Epithelial cell of esophagus (primary cell): Measurements from ENCODE around the gene SETD1A.

Source experiments
- DNase-seq: peaks from one replicate; pipeline ENCODE4 v3.0.0; 2010; ENCODE audit warnings: low read depth
- H3K4me3 ChIP-seq: 2 replicates; pipeline ENCODE4 v1.5.1; 2011; ENCODE audit warnings: mild to moderate bottlenecking, low read length, control low read depth
- TF ChIP-seq, protein P1 (sequence below): IDR thresholded peaks from 2 replicates; pipeline ENCODE4 v1.5.1; 2011; ENCODE audit warnings: low read depth, mild to moderate bottlenecking, low read length, control low read depth, inconsistent platforms; ENCODE audit not compliant: insufficient read depth; ENCODE audit errors: missing control alignments

The SETD1A gene

DNA sequence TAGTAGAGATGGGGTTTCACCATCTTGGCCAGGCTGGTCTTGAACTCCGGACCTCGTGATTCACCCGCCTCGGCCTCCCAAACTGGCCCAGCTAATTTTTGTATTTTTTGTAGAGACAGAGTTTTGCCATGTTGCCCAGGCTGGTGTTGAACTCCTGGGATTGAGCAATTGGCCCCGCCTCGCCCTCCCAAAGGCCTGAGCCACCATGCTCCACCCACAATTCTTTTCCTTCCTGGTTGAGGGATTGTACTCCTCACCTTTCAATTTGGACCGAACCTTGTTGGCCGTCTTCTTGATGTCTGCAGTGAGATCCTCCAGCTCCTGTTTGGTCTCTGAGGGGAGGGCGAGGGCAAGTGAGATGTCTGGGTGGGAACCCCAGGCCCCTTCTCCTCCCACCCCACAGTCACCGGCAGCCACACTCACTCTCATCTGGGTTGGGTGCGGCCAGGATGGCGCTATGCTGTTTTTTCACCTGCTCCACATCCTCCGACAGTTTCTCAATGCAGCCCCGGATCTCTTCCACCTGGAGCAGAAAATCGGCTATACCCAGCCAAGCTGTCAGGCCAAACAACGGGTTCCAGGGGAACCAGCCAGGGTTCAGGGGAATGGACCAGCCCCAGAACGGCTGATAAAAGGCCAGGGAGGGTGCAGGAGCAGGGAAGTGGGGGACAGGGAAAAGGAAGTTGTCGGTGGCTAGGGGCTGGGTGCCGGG, 43.3 kb downstream of the SETD1A start:
- no peak overlapping the region for H3K4me3 ChIP-seq
- TF ChIP-seq, protein P1, sequence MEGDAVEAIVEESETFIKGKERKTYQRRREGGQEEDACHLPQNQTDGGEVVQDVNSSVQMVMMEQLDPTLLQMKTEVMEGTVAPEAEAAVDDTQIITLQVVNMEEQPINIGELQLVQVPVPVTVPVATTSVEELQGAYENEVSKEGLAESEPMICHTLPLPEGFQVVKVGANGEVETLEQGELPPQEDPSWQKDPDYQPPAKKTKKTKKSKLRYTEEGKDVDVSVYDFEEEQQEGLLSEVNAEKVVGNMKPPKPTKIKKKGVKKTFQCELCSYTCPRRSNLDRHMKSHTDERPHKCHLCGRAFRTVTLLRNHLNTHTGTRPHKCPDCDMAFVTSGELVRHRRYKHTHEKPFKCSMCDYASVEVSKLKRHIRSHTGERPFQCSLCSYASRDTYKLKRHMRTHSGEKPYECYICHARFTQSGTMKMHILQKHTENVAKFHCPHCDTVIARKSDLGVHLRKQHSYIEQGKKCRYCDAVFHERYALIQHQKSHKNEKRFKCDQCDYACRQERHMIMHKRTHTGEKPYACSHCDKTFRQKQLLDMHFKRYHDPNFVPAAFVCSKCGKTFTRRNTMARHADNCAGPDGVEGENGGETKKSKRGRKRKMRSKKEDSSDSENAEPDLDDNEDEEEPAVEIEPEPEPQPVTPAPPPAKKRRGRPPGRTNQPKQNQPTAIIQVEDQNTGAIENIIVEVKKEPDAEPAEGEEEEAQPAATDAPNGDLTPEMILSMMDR = no peak
- peak; percentile 42 for DNase-seq

DNA sequence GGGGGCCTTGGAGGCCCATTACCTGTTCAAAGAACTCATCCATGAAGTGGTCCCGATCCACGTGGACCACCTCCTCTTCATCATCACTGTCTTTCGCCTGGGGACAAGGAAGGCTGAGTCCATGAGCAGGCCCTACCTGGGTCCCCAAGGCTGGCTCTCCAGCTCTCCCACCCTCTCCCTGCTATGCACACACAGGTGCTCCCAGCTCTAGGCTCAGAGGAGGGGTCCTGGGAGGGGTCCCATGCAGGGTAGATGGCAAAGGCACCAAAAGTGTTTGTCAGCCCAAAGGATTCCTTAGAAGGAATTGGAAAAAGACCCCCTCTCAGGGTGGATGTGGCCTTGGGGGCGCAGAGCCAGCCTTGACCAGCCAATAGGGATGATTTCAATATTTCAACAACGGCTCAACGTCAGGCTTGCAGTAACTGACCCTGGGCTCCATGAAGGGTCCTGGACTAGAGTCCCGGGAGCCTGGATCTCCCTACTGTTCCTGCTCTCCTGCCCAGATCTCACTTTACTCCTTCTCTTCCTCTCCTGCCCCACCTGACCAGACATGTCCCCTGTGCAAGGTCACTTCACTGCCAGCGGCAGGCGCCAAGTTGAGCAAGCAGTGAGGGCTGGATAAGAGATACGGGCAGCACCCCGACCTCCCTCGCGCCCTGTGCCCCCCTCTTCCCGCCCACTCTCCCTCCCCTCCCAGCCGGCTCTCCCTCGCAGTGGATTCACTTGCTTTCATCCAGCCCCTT, 44.1 kb downstream of the SETD1A start:
- TF ChIP-seq, protein P1 = no peak
- DNase-seq = no peak
- H3K4me3 ChIP-seq = no peak overlapping the region

DNA sequence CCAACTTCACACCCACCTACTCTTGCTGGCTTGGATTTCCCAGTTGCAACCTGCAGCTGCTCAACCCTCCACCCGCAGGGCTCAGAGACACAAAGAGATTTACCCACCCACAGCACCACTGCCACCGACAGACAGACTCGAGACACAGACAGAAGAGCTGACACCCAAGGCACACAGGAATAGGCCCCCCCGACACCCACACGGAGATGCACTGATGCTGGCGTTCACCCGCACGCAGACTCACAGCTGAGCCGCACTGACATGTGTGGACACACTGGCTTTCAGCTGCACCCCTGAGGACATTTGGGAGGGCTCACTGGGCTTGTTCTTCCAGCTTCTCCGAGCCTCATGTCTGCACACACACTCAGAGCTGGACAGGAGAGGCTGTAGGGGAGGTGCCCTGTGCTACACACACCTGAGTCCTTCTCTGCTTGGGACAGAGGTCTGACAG, 44.7 kb downstream of the SETD1A start:
- TF ChIP-seq, protein P1 = no peak
- peak; percentile 86 for DNase-seq
- no peak overlapping the region for H3K4me3 ChIP-seq

DNA sequence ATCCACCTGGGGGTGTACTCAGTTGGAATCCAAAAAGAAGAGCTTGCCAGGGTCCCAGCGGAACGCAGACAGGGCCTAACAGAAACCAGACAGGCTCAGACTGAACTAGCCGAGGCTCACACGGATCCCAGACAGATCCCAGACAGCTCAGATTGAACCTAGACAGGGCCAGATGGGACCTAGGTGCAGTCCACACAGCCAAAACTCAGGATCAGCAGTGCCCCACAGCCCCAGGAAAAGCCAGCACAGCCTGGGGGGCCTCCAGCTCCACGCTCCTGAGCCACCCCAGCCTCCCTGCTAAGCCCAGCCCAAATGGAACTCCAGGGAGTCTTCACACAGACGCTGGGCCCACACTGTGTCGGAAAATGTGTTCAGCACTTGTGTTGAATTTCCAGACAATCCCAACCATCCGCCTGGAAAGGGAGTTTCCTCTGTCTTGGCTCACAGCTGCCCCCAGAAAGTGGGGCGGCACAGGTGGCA, 45.3 kb downstream of the SETD1A start:
- no peak overlapping the region for H3K4me3 ChIP-seq
- no peak for DNase-seq
- TF ChIP-seq, protein P1 = no peak

DNA sequence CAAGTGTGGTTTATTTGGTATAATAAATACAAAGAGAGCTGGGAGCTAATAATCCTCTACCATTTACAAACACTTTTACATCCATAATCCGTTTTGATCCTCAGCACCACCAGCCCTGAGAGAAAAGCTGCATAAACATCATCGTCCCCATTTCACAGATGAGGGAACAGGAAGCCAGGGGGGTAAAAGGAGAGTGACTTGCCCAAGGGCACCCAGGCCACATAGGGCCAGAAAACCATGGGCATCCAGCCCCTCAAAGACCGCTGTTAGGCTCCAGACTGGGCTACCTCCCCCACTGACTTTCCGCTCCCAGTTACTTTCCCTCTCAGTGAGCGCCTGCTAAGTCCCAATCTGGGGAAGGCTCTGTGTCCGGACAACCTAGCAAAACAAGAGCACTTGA, 46.2 kb downstream of the SETD1A start:
- TF ChIP-seq, protein P1 = no peak
- H3K4me3 ChIP-seq = no peak overlapping the region
- DNase-seq = no peak

DNA sequence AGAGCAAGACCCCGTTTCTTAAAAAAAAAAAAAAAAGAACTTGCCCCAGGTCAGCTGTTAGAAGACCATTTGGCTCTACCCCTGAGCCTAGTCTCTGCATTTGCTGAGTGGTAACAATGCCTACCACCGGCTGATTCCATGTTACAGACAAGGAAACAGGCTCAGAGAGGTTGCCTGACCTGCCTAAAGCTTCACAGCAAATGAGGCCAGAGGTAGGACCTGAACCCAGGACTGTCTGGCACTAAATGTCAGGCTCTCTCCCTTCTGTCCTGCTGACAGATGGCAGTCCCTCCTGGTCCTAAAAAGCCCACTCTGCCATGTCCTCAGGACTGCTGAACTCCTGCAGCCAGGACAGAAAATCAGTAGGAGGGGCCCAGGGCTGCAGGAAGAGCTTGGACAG, 47.1 kb downstream of the SETD1A start:
- no peak for DNase-seq
- H3K4me3 ChIP-seq = no peak overlapping the region
- TF ChIP-seq, protein P1 = no peak
